GM21381 (cell line): ENCODE results near the gene RAPGEF1.
"Not testable (repeated sequence)": the region's sequence is repeated elsewhere in the genome, so short reads cannot be mapped to it uniquely, and the experiment has no call there.

Experiments
- ATAC-seq: cut with Tn5 transposase; IDR thresholded peaks from one replicate; pipeline ENCODE4 v1.9.1; 2021; ENCODE audit warnings: mild to moderate bottlenecking, moderate library complexity; ENCODE audit not compliant: unreplicated experiment

RAPGEF1 gene

DNA sequence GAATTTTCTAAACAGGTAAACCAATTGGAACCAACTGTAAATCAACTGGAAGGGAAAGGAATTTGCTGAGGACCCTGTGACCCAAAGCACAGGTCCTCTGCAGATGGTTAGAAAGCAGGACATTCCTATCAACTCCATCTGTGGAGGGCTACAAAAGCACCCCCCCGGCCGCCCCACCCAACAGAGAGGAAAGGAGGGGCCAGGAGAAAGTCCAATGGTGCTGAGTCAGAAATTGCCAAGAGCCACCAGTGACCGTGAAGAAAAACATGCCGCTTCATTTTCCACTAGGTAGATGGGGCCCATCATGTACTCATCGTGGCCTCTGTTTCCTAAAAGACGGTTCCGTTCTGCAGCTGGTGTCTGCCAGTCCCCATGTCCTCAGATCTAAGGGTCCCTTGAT lies 66.3 kb downstream of the RAPGEF1 start:
- no peak for ATAC-seq

DNA sequence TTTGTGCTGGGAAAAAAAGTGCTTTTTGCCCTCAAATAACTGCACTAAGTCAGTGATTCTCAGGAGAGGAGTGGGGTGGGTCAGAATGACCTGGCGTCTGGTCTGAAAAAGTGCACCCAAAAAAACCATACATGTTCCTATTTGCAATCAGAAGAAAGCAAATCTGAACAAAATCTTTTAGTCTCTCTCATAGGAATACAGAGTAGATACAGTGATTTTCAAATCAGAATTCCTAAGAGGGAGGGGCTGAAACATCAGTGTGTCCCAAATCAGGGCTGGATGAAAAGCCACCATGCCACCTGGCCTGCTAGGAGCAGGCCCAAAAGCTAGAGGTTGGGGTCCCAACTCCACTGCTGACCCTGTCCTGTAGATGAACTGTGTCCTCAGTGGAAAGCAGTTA lies 66.8 kb downstream of the RAPGEF1 start:
- no peak for ATAC-seq

DNA sequence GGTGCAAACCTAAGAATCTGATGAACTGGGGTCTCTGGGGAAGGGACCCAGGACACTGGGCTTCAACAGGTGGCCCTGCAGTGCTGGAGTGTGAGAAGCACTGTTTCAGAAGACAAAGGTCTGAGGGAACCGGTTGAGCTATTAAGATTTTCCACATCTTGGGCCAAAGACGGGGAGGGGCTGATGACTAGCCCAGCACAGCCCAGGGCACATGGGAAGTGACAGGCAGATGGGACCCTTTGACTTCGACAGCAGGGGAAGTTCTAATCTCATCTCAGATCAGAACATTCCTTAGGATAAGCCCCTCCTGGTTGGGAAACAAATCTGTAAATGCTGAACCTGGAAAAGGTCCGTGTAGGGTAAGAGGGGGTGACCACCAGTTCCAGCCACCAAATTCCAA lies 67.4 kb downstream of the RAPGEF1 start:
- no peak for ATAC-seq

DNA sequence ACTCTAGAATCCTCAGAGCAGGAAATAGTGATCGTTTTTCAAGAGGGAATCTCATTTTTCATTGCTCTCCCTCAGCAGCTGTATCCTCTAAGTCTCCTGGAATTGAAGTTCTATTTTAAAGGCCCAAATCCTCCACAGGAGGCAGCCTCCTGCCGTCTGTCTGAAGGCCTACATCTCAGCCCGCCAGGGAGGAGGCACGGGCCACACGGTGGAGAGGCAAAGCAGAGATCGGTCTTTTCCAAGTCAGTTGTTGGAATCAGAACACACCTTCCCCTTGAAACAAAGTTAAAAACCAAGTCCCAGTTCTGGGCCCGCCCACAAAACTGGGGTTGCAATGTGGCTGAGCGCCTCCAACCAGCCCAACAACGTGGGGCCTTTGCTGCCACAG lies 68.7 kb downstream of the RAPGEF1 start:
- no peak for ATAC-seq

DNA sequence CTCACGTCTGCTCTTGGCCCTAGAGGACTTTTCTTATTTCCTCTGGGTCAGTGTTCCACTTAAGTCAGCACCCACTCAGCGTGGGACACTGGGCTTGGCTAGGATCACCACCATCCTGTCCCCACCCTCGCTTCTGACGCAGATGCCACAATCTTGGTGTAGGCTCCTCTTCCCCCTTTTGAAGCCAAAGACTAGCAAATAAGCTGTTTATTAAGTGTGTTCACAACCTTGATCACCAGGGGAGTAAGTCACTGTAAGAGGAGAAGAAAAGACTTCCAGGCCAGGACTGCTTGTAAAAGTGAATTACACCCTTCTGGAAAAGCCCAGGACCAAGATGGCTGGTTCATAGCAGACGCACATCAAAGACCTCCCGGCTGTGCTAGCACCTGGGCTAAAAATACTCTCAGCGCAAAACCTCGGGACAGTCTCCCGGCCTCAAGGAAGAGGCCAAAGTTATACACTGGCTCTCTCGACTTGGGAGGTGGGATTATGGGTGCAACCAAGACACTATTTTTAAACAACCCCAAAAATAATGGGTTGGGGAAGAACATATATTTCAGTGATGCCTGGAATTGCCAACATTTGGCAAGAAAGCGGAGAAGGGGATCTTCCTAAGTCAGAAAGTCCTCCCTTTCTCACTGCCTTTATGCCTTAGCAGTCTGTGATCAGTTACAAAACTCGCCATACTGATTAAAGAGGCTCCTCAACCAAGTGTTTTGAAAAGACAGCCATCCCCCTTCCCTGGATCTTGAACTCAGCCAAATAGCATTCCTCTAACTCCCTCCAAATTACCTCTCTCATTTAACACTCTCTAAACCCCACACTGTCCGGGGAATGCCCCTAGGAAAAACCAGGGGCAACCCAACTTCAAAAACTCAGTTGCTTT lies 69.4 kb downstream of the RAPGEF1 start:
- ATAC-seq: no peak

DNA sequence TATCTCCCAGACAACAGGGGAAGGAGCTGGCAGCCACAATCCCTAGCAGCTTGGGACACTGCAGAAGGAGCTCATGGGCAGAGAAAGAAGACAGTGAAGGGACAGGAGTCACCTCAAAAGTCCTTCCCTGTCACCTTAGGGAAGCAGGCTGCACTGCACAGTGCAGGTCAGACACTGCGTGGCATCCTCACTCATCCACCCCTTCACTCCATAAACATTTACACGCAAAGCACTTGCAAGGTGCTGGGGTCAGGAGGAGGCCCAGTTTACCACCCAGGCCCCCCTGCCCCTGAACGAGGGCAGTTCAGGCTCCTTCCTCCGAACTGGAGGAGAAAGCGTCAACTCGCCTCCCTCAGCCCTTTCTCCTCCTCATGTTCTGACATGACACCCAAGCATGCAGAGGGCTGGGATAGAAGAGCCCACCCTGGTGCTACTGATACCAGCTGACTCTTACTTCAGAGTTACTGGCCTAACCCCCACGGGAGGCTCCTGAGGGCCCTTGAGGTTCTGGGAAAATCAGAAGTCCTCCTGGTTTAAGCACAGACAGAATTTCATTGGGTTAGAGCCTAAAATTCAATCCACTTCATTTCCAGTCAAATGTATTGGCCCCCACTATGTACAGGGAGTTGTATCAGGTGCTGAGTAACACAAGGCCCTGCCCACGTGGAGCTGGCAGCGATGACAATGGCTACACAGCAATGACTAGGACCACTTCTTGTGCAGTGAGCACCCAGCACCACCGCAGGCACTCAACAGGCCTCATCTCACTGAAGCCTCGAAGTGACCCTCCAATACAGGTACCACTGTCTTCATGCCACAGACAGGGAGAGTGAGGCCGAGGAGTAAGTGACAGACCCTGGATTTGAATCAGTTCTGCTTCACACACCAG lies 70.4 kb downstream of the RAPGEF1 start:
- ATAC-seq: peak; percentile 11

DNA sequence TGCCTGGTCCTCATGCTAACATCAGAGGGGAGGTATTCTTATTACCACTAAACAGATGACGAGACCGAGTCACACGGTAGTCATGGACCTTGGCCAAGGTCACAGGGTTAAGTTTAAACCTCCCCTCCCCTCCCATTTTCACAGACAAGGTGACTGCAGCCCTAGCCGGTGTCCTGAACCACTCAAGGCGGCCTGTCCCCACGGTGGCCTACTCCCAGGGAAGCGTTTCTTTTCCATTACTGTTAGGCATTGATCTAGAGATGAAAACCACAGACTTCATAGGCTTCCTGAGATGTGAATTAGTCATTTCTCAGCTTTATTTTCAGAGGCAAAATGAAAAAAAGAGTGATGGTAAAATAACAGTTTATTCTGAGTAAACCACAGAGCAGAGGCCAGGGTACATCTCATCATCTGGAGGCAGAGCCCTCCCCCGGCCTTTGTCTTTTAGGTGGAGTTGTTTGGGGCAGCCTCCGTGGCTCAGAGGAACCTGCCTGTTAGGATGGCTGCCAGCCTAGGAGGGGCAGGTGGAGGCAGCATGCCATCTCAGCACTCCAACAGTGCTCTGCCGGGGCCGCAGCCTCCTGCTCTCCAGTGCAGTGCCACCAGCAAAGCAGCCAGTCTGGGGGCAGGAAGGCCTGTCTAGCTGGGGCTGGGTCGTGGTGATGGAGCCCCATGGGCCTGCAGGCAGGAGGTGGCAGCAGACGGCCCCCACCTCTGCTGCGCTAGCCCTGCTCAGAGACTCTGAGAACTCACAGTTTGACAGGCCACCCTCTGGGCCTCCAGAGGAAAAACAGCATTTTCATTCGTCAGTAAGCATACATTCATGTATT lies 71.2 kb downstream of the RAPGEF1 start:
- ATAC-seq: peak; percentile 49

DNA sequence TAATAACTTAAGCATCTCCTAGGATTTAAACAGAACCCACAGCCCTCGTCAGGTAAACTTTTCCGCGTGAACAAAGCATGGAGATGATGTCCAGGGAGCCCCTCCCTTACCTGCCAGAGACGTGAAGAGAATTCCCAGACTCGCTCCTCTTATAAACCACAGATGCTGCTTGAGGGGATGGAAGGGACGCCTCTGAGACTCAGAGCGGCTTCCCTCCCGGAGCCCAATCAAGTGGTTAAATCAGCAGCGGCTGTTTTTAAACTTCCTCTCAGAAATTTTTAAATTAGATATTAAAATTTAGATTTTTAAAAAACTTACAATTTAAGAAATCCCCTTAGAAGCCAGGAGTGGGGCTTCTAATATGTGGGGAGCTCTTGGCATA lies 71.8 kb downstream of the RAPGEF1 start:
- no peak for ATAC-seq

DNA sequence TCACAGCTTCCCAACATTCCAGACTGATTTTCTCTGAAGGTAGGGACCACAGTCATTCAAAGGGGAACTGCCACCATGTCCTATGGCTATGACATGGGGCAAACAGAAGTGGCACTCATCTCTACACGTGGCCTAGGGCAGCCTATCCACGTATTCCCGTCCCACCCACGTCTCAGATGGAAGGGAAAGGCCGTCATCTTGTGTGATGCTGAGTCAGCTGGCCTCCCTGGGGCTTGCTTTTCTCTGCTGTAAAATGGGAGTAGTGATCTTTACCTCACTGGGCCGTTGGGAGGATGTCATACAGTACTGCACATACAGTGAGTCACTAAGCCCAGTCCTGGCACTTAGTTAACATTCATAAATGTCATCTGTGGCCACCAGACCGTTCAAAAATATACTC lies 72.3 kb downstream of the RAPGEF1 start:
- ATAC-seq: no peak

DNA sequence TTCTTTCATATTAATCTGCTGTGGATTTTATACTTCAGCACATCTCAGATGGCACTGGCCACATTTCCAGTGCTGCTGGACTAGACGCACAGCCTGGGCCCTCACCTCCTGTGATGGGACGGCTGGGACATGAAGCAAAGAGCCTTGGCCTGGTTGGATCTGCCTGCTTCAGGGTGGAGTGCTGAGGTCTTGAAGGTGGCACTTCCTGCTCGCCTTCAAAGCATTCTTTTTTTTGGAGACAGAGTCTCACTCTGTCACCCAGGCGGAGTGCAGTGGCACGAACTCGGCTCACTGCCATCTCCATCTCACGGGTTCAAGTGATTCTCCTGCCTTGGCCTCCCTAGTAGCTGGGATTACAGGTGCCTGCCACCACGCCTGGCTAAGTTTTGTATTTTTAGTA lies 73.1 kb downstream of the RAPGEF1 start:
- no peak for ATAC-seq

DNA sequence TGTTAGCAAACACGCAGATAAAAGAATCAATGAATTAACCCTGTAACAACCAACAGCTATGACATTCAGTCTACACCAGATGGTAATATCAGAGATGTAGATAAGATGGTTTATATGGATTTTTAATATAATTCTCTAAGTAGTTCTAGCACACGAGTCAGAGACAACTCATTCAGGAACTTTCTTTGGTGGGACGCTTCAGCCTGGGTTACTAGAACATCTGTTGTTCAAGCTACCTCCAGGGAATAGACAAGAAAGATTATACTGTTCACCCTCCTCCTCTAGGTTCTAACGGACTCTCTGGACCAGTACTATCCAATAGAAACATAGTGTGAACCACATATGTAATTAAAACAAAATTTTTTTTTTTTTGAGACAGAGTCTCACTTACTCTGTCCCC lies 73.8 kb downstream of the RAPGEF1 start:
- no peak for ATAC-seq

DNA sequence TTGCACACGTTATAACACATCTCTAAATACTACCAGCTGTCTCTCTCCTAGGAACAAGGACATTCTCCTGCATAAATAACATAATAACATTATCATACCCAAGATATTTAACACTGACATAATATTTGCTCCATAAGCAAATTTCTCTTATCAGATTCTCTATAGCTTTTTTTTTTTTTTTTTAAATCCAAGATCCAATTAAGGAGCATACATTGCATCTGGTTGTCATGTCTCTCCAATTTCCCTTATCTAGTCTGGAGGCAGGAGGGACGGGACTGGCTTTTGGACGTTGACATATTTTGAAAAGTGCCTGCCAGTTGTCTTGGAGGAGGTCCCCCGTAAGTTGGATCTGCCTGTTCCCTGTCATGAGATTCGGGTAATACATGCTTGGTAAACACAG lies 76.6 kb downstream of the RAPGEF1 start:
- no peak for ATAC-seq

DNA sequence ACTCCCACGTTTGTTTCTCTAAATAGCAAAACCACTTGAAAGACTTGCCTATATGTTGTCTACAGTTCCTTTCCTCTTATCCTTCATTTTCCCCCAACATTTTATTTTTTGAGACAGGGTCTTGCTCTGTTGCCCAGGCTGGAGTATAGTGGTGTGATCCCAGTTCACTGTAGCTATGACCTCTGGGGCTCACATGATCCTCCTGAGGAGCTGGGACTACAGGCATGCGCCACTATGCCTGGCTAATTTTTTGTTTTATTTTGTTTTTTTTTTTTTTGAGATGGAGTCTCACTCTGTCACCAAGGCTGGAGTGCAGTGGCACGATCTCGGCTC lies 77.6 kb downstream of the RAPGEF1 start:
- not testable (repeated sequence) for ATAC-seq

DNA sequence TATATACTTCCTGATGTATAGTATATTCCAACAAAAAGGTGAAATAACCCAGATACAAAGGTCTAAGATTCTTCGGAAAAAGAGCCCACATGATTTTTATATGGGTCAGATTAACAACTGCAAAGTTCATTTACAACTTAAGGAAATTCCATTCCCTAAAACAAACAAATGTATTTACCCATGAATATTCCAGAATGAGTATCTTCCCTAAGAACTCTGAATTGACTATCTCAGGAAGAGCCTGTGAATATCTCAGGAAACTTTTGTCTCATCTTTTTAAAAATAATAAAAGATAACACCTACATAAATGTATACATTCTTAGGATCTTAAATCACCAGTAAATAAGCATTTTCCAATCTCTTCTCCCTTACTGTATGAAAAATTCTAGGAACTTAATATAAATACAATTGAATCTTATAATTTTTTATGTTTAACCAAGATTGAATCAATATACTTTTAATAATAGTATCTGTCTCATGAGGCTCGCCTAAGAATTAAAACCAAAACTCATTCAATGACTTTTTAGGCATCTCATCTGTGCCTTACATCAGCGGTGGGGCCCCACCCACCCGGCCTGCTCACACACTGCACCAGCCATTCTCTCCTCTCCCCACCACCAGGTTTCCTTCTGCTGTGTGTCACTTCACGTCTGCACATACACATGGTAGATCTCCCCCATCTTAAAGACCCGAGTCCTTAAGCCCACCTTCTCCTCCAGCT lies 78.1 kb downstream of the RAPGEF1 start:
- ATAC-seq: no peak

DNA sequence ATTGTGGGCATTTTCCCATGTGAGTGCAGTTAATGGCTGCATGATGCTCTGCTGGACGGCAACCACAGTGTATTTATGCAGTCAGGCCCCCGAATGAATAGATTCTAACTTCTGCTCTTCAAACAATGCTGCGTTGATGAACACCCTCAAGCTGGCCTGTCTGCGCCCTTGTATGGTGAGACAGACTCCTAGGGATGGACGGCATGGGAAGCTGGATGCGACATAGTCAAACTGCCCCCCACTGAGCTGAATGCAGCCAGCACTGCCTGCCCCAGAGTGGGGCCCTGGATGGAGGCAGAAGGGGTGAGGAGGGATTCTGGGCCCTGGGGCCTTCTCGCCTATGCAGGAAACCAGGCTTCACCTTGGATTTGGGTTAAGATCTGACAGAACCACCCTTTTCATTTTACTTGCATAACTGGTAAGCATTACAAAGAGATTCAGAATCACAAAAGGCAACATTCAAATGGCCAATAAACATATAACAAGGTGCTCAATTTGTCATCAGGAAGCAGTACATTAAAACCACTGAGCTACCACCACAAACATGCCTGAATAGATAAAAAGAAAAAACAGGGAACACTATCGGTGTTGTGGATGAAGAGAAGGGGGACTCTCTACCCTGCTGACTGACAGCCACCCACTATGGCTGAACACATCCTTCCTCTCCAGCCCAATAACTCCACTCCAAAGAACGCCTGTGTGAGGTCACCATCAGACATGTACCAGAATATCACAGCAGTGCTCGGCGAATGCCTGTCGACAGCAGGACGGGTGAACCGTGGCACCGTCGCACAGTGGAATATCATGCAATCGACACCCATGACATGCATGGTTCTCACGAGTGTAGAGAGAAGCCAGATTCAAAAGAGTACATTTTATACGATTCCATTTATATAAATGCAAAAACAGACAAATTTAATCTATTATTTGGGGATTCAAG lies 79.1 kb downstream of the RAPGEF1 start:
- ATAC-seq: no peak

DNA sequence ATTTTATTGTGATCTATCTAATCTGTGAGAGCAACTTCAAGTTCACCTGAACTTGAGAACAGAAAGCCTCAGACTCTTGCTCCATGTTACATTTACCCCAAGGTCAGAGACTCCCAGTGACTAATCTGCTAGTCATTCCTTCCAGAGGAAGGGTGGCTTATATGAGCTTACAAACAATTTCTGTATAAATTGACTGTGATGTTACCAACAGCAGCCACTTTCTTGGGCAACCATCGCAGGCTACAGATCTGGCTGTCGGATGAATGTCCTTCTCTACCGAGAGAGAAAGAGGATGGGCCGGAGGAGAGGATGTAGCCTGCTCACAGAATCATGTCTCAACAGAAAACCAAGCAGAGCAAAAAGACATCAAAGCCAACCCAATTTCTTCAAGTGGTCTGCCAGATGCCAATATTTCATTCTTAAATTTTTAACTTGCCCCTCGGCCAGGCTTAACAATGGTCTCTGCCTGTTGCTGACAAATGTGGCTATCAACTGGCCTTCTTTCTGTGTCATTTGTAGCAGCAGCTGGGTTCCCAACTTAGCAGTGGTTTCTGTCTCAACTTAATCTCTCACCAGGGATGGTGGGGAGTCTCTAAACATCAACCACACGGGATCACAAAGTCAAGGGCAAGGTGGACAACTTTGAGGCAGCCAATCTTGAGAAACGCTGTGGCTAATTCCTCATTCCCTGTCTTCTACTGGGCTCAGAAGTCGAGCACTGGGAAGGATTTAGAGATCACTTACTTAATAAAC lies 81.3 kb downstream of the RAPGEF1 start:
- no peak for ATAC-seq

DNA sequence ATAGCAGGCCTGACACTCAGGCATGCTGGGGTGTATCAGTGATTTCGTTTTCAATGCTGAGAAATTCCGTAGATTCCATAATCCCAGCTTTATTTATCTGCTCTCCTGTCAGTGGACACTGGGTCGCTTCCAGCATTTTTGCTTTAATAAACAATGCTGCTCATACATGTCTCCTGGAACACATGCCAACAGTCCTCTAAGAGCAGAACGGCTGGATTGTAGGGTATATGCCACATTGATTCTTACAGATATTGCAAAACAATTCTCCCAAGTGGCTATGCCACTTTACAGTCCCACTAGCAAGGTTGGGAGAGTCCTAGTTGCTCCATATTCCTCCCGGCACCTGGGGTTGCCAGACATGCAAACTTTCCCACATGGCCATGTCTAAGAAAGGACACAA lies 81.9 kb downstream of the RAPGEF1 start:
- ATAC-seq: no peak

DNA sequence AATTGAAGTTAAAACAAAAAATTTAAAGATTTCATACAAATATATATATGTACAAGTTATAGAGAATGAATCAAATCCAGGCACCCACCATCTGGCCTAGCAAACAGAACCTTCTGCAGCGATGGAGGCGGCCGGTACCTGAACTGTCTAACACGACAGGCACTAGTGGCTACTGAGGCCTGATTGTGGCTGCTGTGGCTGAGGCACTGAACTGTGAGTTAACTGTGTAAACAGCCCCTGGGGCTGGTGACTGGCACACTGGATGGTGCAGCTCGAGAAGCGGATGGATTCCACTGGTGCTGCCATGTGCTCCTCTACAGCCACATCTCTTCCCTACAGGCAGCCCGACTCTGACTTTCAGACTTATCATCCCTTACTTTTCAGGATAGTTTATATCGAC lies 82.4 kb downstream of the RAPGEF1 start:
- no peak for ATAC-seq

DNA sequence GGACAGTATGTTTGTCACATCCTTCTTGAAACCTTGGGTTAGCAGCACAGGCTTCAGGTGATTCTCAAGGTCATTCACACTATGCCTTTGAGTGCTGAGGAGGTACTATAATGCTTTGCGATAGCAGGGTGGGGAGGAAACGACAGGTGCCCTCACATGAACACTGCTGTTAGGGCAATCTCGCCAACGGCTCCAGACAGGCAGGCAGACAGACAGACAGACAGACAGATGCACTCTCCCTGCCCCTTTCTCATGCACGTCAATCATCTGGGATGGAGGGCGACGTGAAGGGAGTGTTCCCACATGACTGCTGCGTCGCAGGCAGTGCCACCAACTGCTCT lies 82.9 kb downstream of the RAPGEF1 start:
- peak; percentile 36 for ATAC-seq
